ENCODE data around the gene LSM5.

Gene LSM5

DNA sequence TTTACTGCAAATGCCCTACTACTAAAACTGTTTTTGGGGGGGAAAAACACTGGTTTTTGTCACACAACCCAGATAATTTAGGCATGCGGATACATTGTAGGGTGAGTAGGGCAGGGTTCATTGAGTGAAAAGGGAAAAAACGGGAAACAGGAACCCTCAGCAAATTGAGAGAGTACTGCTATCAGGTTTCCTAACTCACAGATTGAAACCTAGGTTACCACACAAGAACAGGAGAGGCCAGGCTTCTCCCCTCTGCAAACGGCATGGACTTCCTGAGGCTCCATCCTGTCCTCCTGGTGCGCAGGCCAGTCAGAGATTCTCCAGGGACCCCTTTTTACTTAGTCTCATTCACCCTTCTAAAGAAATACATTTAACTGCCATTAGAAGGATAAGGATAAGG is 35.7 kb upstream of the LSM5 start:
- H3K9ac ChIP-seq, result no peak overlapping the region
- H4K20me1 ChIP-seq, result peaks cover 10% of the 10 kb centered on the region

DNA sequence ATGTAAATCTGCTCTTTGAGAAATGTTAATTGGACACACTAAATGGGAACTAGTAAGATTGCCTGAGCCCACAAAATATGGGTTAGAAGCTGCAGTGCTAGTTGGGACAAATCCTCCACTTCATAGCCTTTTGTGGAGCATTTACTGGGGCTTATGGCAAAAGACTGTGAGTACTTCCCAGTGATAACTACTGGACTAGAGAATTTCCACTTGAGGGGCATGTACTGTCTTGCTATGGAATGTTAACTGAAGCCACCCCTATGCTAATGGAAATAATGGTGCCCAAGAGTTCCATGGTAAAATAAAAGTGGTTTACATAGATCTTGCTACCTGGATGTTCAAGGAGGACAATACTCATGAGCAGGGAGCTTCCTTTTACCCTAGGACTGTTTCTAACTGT is 34.5 kb upstream of the LSM5 start:
- Histone ChIP-seq H3K36me3 (peaks cover 72% of the 10 kb centered on the region), H3K27ac (no peak overlapping the region), H3K9ac (no peak overlapping the region), H3K9me3 (peaks cover 62% of the 10 kb centered on the region), H3K4me3 (no peak overlapping the region), H3K27me3 (no peaks in the 10 kb centered on the region), H3K4me2 (no peak overlapping the region), H4K20me1 (peaks cover 8% of the 10 kb centered on the region), H3K4me1 (no peaks in the 10 kb centered on the region)
- no peak for TF ChIP-seq Cebpa-rat (IDR thresholded peaks at IDR 0.05)

More for the DNA sequence above, 35.7 kb upstream of the LSM5 start:
- H3K4me2 ChIP-seq, result no peak overlapping the region
- no peak overlapping the region for H3K27ac ChIP-seq
- peaks cover 63% of the 10 kb centered on the region for H3K36me3 ChIP-seq
- H3K4me1 ChIP-seq, result no peaks in the 10 kb centered on the region
- no peak for TF ChIP-seq Cebpa-rat (IDR thresholded peaks at IDR 0.05)
- H3K4me3 ChIP-seq, result no peak overlapping the region
- peaks cover 52% of the 10 kb centered on the region for H3K9me3 ChIP-seq
- H3K27me3 ChIP-seq, result no peaks in the 10 kb centered on the region

DNA sequence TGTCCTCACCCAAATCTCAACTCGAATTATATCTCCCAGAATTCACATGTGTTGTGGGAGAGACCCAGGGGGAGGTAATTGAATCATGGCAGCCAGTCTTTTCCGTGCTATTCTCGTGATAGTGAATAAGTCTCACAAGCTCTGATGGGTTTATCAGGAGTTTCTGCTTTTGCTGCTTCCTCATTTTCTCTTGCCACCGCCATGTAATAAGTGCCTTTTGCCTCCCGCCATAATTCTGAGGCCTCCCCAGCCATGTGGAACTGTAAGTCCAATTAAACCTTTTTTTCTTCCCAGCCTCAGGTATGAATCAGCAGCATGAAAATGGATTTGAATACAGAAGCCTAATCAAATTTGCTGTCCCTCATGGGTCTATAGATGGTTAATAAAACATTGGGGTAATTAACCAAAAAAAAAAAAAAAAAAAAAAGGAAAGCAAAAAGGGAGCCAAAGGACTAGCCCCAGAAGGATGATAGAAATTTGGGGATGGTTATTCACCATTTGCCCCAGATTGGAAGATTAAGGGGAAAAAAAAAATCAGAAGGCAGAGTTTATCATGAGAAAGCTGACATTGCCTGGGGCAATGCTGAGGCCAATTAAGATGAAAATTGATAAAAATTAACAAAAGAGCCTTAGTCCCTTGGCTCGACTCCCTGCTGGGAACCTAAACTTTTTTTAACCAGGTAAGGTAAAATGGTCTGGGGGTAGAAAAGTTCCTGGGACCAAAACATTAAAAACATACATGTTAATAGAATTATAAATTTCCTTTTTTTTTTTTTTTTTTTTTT is 32.8 kb upstream of the LSM5 start:
- Histone ChIP-seq H3K27me3 (no peaks in the 10 kb centered on the region), H3K9ac (no peak overlapping the region), H3K36me3 (peaks cover 66% of the 10 kb centered on the region), H3K4me3 (no peak overlapping the region), H3K4me2 (no peak overlapping the region), H4K20me1 (peaks cover 8% of the 10 kb centered on the region), H3K27ac (no peak overlapping the region), H3K9me3 (peaks cover 77% of the 10 kb centered on the region), H3K4me1 (no peaks in the 10 kb centered on the region)
- TF ChIP-seq Cebpa-rat (IDR thresholded peaks at IDR 0.05), result no peak

DNA sequence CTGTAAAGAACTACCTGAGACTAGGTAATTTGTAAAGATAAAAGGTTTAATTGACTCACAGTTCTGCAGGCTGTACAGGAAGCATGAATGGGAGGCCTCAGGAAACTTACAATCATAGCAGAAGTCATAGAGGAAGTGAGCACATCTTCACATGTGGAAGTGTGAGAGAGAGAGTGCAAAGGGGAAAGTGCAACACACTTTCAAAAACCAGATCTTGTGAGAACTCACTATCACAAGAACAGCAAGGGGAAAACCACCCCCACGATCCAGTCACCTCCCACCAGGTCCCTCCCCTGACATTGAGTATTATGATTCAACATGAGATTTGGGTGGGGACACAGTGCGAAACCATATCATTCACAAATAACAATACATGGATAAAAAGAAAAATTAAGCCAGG is 29.6 kb upstream of the LSM5 start:
- Histone ChIP-seq H3K27me3 (no peaks in the 10 kb centered on the region), H3K9me3 (peaks cover 96% of the 10 kb centered on the region), H3K4me3 (no peak overlapping the region), H3K9ac (no peak overlapping the region), H3K36me3 (peaks cover 82% of the 10 kb centered on the region), H3K4me1 (no peaks in the 10 kb centered on the region), H4K20me1 (peaks cover 10% of the 10 kb centered on the region; the same call in 1 of the 2 replicates), H3K27ac (no peak overlapping the region), H3K4me2 (no peak overlapping the region)
- TF ChIP-seq Cebpa-rat (IDR thresholded peaks at IDR 0.05), result no peak

DNA sequence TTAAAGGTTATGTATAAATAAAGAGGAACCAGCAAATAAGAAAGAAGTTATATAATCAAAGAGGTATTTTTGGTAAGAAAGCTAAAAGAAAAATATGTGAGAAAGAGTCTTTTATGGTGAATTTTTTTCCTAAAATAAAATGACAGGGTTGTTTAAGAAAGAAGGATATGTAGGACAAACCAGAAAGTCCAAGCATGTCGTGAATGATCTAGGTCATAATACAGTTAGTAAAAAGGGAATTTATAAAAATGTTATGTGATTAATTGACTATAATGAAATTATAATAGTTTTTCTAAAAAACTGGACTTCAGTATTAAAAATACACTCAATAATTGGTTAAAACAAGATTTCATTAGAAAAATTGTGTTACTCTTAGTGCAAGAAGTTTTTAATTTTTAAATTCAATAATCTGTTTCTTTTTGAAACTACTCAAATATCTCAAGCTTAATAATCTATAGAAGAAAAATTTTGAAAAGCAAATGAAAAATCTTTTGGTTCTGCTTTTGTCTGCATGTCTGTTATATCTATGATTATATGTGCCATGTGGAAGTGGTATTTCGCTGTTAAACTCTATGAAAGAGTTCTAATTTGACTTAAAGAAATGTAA is 28.5 kb upstream of the LSM5 start:
- Histone ChIP-seq H3K27ac (no peak overlapping the region), H3K36me3 (peaks cover 83% of the 10 kb centered on the region), H3K4me1 (no peaks in the 10 kb centered on the region), H3K9me3 (peaks cover 98% of the 10 kb centered on the region), H4K20me1 (peaks cover 10% of the 10 kb centered on the region; the same call in 1 of the 2 replicates), H3K27me3 (no peaks in the 10 kb centered on the region), H3K4me2 (no peak overlapping the region), H3K4me3 (no peak overlapping the region), H3K9ac (no peak overlapping the region)
- no peak for TF ChIP-seq Cebpa-rat (IDR thresholded peaks at IDR 0.05)

DNA sequence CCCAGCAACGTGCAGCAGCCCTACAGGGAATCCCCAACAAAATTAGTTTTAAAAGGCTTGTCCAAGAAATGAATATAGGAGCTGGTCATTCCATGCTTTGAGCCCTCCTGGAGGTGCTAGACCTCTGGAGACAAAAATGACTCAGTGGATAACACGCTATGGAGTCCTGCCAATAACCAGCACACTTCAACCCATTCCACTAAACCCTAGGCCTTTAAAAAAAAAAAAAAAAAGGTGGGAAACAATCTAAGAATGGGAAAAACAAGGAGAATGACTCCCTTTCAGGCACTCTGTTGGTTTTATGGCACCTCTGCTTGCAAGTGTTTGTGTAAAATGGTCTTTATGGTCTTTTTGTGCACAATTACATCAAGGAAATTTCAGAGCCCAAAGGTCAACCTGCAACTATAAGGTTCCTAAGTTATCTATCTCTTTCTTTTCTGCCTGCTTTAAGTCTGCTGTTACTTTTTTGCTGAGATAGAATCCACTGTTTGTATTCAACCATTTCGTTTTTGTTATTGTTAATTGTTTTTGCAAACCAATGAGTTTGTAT is 26.4 kb upstream of the LSM5 start:
- TF ChIP-seq Cebpa-rat (IDR thresholded peaks at IDR 0.05), result no peak
- H3K4me1 ChIP-seq, result no peaks in the 10 kb centered on the region
- H3K27ac ChIP-seq, result no peak overlapping the region
- no peak overlapping the region for H3K4me2 ChIP-seq
- H3K27me3 ChIP-seq, result no peaks in the 10 kb centered on the region
- no peak overlapping the region for H3K4me3 ChIP-seq
- H3K9ac ChIP-seq, result no peak overlapping the region
- H3K36me3 ChIP-seq, result peaks cover 85% of the 10 kb centered on the region
- H4K20me1 ChIP-seq, result peaks cover 16% of the 10 kb centered on the region; the same call in 1 of the 2 replicates
- peaks cover 98% of the 10 kb centered on the region for H3K9me3 ChIP-seq

DNA sequence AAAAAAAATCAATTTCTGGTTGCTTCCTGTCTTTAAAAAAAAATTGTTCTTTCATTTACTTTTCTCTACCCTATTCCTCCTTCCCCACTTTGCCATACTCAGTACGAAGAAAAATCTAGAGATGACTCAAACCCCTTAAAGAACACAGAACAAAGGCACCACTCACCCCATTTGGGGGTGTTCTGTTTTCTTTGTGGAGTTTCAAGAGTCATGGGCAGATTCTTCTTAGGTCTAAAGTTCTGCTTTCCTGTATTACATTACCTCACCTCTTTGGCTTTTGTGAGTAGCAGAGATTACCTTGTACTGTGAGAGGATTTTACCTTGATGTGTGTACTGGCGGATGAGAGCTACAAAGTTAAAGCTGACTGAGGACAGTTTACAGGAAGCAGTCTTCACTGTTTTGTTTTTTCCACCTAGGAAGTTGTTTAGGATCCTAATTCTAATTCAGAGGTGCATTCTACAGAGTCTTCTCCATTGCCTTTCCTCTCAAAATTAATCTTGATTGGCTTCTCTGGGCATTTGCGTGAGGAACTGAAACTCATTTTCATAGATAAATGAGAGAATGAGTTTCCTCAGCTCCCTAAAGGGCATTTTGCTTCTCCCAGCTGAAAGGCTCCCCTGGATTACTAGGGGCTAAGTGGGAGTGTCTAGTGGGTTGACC is 25.8 kb upstream of the LSM5 start:
- no peak overlapping the region for H3K27ac ChIP-seq
- peaks cover 16% of the 10 kb centered on the region; the same call in 1 of the 2 replicates for H4K20me1 ChIP-seq
- no peaks in the 10 kb centered on the region for H3K4me1 ChIP-seq
- peaks cover 85% of the 10 kb centered on the region for H3K36me3 ChIP-seq
- H3K4me3 ChIP-seq, result no peak overlapping the region
- H3K4me2 ChIP-seq, result no peak overlapping the region
- H3K27me3 ChIP-seq, result no peaks in the 10 kb centered on the region
- no peak for TF ChIP-seq Cebpa-rat (IDR thresholded peaks at IDR 0.05)
- no peak overlapping the region for H3K9ac ChIP-seq
- peaks cover 98% of the 10 kb centered on the region for H3K9me3 ChIP-seq

DNA sequence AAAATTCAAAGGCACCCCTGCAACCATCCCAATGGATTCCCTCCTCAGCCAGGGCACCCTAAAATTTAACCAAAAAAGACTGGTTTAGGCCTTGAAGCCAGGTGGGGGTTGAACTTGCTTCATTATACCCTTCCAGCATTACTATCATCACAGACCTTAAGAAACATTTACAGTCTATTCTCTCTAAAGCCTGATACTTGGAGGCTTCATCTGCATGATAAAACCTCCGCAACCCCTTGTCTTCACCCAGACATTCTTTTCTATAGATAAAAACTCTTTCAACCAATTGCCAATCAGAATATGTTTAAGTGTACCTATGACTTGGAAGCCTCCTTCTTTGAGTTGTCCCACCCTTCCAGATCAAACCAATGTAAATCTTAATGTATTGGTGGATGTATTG is 23.0 kb upstream of the LSM5 start:
- no peak overlapping the region for H3K4me2 ChIP-seq
- peaks cover 95% of the 10 kb centered on the region for H3K9me3 ChIP-seq
- H3K4me3 ChIP-seq, result no peak overlapping the region
- no peaks in the 10 kb centered on the region for H3K27me3 ChIP-seq
- H3K4me1 ChIP-seq, result no peaks in the 10 kb centered on the region
- H3K27ac ChIP-seq, result no peak overlapping the region
- peaks cover 93% of the 10 kb centered on the region for H3K36me3 ChIP-seq
- no peak for TF ChIP-seq Cebpa-rat (IDR thresholded peaks at IDR 0.05)
- H3K9ac ChIP-seq, result no peak overlapping the region
- H4K20me1 ChIP-seq, result peaks cover 16% of the 10 kb centered on the region; the same call in 1 of the 2 replicates

DNA sequence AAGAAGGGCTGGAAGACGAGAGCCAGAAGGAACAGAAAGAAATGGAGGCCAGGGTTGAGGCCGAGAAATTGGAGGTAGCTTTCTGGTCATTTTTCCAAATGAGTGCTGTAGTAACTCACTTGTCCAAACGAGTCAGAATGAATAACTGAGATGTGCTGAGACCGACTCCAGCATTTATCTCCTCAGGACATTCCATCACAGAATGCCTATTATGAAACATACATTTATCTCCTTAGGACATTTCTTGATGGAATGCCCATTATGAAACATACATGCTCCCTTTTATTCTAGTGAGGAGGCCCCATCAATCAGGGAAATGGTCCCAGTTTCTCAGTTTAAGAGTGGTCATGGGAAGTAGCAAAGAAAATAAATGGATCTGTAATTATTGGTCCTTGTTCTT is 21.6 kb upstream of the LSM5 start:
- Histone ChIP-seq H3K36me3 (peaks cover 93% of the 10 kb centered on the region), H3K4me1 (no peaks in the 10 kb centered on the region), H3K9ac (no peak overlapping the region), H3K4me2 (no peak overlapping the region), H3K27me3 (no peaks in the 10 kb centered on the region), H3K27ac (no peak overlapping the region), H3K4me3 (no peak overlapping the region), H4K20me1 (peaks cover 29% of the 10 kb centered on the region; the same call in 1 of the 2 replicates), H3K9me3 (peaks cover 94% of the 10 kb centered on the region)
- no peak for TF ChIP-seq Cebpa-rat (IDR thresholded peaks at IDR 0.05)

DNA sequence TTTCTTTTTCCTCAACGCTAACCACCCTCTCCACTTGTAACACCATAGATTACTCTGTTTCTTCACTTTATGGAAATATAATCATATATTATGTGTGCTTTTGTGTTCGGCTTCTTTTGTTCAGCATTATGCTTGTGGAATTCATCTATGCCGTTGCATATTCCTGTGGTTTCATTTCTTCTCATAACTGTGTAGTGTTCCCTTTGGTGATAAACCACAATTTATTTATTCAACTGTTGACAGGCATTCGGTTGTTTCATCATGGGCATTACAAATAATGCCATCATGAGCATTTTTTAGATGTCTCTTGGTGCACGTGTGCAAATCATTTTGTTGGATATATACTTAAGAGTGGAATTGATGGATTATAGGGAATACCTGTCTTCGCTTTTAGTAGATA is 17.2 kb upstream of the LSM5 start:
- Histone ChIP-seq H3K9ac (no peak overlapping the region), H3K4me3 (no peak overlapping the region), H3K36me3 (peaks cover 61% of the 10 kb centered on the region), H4K20me1 (peaks cover 32% of the 10 kb centered on the region; the same call in 1 of the 2 replicates), H3K27ac (no peak overlapping the region), H3K9me3 (peaks cover 62% of the 10 kb centered on the region), H3K4me1 (no peaks in the 10 kb centered on the region), H3K27me3 (no peaks in the 10 kb centered on the region), H3K4me2 (no peak overlapping the region)
- no peak for TF ChIP-seq Cebpa-rat (IDR thresholded peaks at IDR 0.05)
